ENCODE measurements around the gene TFAP2D.

TFAP2D gene

DNA sequence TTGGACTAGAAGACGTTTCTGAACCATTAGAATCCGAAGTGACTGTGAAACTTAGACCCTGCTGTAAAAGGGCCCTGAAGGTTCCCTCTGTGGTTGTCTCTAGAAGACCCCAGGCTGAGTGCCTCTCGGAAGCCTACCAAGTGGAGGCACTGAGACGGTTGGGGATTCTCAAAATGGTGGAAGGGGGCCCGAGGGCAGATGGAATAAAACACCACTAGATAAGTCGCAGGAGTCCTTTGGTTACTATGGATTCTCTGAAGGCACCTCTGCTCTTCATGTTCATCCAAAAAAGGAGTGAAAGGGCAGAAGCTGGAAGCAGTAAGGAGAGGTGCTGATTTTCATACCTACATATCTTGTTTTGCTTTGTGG lies 4.0 kb upstream of the TFAP2D start:
- Histone ChIP-seq H2AFZ (ENCODE audit: low read depth, low read length) (no peak overlapping the region), H3K9ac (ENCODE audit: low read depth, low read length) (no peak overlapping the region), H3K4me1 (ENCODE audit: insufficient read depth, low read length) (no peaks in the 10 kb centered on the region), H3K4me2 (ENCODE audit: insufficient read depth, low read length) (no peak overlapping the region), H3K27ac (ENCODE audit: low read length) (no peak overlapping the region), H3K9me3 (ENCODE audit: insufficient read depth, low read length, severe bottlenecking) (no peaks in the 10 kb centered on the region), H3K79me2 (ENCODE audit: insufficient read depth, low read length) (no peaks in the 10 kb centered on the region), H3K4me3 (ENCODE audit: low read depth in 1 of 2, low read length in 2 of 2) (no peak overlapping the region), H3K36me3 (ENCODE audit: insufficient read depth, low read length) (no peaks in the 10 kb centered on the region), H3K27me3 (ENCODE audit: insufficient read depth, low read length, poor library complexity) (no peaks in the 10 kb centered on the region), H4K20me1 (ENCODE audit: insufficient read depth, low read length) (no peaks in the 10 kb centered on the region)
- no peak for TF ChIP-seq EZH2 (IDR thresholded peaks at IDR 0.05; ENCODE audit: borderline replicate concordance, low read depth, low read length, severe bottlenecking)
- DNase-seq: no peak
- no peak for ATAC-seq (ENCODE audit: insufficient read depth, low read depth)

DNA sequence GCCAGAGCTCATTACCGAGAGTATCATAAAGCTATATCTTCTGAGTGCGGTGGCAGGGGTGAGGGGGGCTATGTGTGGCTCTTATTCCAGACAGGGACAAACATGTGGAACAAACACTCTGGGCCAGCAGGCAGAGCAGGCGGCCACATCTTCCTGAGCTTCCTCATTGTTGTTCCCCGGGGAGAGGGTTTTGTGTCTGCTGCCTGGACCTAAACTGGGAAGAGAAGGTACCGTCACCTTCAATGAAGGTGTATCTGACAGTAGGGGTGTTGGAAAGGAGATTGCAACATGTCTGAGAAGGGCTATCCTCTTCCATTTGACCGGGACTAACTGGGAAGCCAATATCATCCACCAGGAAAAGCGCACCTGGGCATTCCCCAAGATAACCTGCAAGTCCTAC lies 1.6 kb upstream of the TFAP2D start:
- Histone ChIP-seq H3K9ac (ENCODE audit: low read depth, low read length) (no peak overlapping the region), H3K27ac (ENCODE audit: low read length) (no peak overlapping the region), H4K20me1 (ENCODE audit: insufficient read depth, low read length) (no peaks in the 10 kb centered on the region), H3K4me3 (ENCODE audit: low read depth in 1 of 2, low read length in 2 of 2) (no peak overlapping the region), H3K4me2 (ENCODE audit: insufficient read depth, low read length) (no peak overlapping the region), H3K4me1 (ENCODE audit: insufficient read depth, low read length) (no peaks in the 10 kb centered on the region), H3K36me3 (ENCODE audit: insufficient read depth, low read length) (no peaks in the 10 kb centered on the region), H3K9me3 (ENCODE audit: insufficient read depth, low read length, severe bottlenecking) (no peaks in the 10 kb centered on the region), H2AFZ (ENCODE audit: low read depth, low read length) (no peak overlapping the region), H3K27me3 (ENCODE audit: insufficient read depth, low read length, poor library complexity) (no peaks in the 10 kb centered on the region), H3K79me2 (ENCODE audit: insufficient read depth, low read length) (no peaks in the 10 kb centered on the region)
- no peak for ATAC-seq (ENCODE audit: insufficient read depth, low read depth)
- DNase-seq: no peak
- TF ChIP-seq EZH2 (IDR thresholded peaks at IDR 0.05; ENCODE audit: borderline replicate concordance, low read depth, low read length, severe bottlenecking): no peak
- TF ChIP-seq, protein P1, sequence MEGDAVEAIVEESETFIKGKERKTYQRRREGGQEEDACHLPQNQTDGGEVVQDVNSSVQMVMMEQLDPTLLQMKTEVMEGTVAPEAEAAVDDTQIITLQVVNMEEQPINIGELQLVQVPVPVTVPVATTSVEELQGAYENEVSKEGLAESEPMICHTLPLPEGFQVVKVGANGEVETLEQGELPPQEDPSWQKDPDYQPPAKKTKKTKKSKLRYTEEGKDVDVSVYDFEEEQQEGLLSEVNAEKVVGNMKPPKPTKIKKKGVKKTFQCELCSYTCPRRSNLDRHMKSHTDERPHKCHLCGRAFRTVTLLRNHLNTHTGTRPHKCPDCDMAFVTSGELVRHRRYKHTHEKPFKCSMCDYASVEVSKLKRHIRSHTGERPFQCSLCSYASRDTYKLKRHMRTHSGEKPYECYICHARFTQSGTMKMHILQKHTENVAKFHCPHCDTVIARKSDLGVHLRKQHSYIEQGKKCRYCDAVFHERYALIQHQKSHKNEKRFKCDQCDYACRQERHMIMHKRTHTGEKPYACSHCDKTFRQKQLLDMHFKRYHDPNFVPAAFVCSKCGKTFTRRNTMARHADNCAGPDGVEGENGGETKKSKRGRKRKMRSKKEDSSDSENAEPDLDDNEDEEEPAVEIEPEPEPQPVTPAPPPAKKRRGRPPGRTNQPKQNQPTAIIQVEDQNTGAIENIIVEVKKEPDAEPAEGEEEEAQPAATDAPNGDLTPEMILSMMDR (IDR thresholded peaks at IDR 0.05; ENCODE audit: borderline replicate concordance, extremely low read depth, low read length, poor library complexity, severe bottlenecking): no peak

DNA sequence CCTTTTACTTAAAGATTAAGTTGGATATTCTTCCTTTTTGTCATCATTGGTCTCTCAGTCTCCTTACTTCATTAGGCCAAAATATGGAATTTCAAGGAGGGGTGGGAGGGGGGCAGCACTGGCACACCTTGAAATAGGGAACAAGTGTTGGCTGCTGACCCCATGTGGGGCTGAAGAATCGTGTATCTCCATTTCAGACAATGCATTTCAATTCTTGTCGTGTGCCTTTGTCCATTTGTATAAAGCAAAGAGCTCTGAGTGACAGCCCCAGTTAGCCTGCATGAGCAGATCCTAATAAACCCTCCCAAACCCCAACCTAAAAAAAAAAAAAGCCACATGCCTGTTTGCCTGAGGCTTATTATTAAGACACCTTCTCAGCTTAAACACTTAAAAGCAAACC lies 1.0 kb upstream of the TFAP2D start:
- H3K4me3 ChIP-seq (ENCODE audit: low read depth in 1 of 2, low read length in 2 of 2): no peak overlapping the region
- no peak overlapping the region for H3K27ac ChIP-seq (ENCODE audit: low read length)
- no peak overlapping the region for H2AFZ ChIP-seq (ENCODE audit: low read depth, low read length)
- no peaks in the 10 kb centered on the region for H3K36me3 ChIP-seq (ENCODE audit: insufficient read depth, low read length)
- no peaks in the 10 kb centered on the region for H4K20me1 ChIP-seq (ENCODE audit: insufficient read depth, low read length)
- no peaks in the 10 kb centered on the region for H3K27me3 ChIP-seq (ENCODE audit: insufficient read depth, low read length, poor library complexity)
- no peak for DNase-seq
- no peak overlapping the region for H3K9ac ChIP-seq (ENCODE audit: low read depth, low read length)
- no peaks in the 10 kb centered on the region for H3K4me1 ChIP-seq (ENCODE audit: insufficient read depth, low read length)
- H3K4me2 ChIP-seq (ENCODE audit: insufficient read depth, low read length): no peak overlapping the region
- ATAC-seq (ENCODE audit: insufficient read depth, low read depth): no peak
- TF ChIP-seq, protein P1 (IDR thresholded peaks at IDR 0.05; ENCODE audit: borderline replicate concordance, extremely low read depth, low read length, poor library complexity, severe bottlenecking): no peak
- TF ChIP-seq EZH2 (IDR thresholded peaks at IDR 0.05; ENCODE audit: borderline replicate concordance, low read depth, low read length, severe bottlenecking): no peak
- H3K9me3 ChIP-seq (ENCODE audit: insufficient read depth, low read length, severe bottlenecking): no peaks in the 10 kb centered on the region
- H3K79me2 ChIP-seq (ENCODE audit: insufficient read depth, low read length): no peaks in the 10 kb centered on the region

DNA sequence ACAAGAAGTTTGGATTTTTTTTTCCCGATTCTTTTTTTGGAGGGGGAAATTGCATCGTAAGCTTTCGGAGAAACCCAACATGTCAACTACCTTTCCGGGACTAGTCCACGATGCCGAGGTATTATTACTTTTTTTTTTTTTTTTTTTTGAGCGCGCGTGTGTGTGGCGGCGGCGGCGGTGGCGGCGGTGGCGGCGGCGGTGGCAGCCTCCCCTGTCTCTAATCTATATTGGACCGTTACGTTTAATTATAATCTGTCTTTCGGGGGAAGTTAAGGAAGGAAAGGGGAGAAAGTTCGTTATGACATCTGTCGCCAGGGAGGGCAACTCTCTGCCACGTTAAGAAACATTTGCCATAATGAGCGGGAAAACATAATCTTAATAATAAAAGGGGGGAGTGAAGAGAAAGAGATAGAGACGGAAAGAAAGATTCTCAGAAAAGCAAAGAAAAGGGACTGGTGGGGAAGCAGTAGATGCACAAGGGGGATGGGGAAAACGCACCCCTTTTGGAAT lies 706 bp downstream of the TFAP2D start:
- Histone ChIP-seq H3K27me3 (ENCODE audit: insufficient read depth, low read length, poor library complexity) (no peaks in the 10 kb centered on the region), H3K4me1 (ENCODE audit: insufficient read depth, low read length) (no peaks in the 10 kb centered on the region), H3K36me3 (ENCODE audit: insufficient read depth, low read length) (no peaks in the 10 kb centered on the region), H3K9ac (ENCODE audit: low read depth, low read length) (no peak overlapping the region), H3K27ac (ENCODE audit: low read length) (no peak overlapping the region), H2AFZ (ENCODE audit: low read depth, low read length) (no peak overlapping the region), H4K20me1 (ENCODE audit: insufficient read depth, low read length) (no peaks in the 10 kb centered on the region), H3K9me3 (ENCODE audit: insufficient read depth, low read length, severe bottlenecking) (no peaks in the 10 kb centered on the region), H3K79me2 (ENCODE audit: insufficient read depth, low read length) (no peaks in the 10 kb centered on the region), H3K4me2 (ENCODE audit: insufficient read depth, low read length) (no peak overlapping the region), H3K4me3 (ENCODE audit: low read depth in 1 of 2, low read length in 2 of 2) (no peak overlapping the region)
- ATAC-seq (ENCODE audit: insufficient read depth, low read depth) (no peak), DNase-seq (no peak)
- TF ChIP-seq EZH2 (IDR thresholded peaks at IDR 0.05; ENCODE audit: borderline replicate concordance, low read depth, low read length, severe bottlenecking): no peak
- TF ChIP-seq, protein P1 (IDR thresholded peaks at IDR 0.05; ENCODE audit: borderline replicate concordance, extremely low read depth, low read length, poor library complexity, severe bottlenecking): no peak

Data from DND-41 (cell line).